Nephron progenitor cell (in vitro differentiated cells): ENCODE results near the gene RIN2.

Source experiments
- DNase-seq: peaks from one replicate; pipeline ENCODE4 v3.0.0; 2021
- H3K27ac Mint-ChIP-seq: 2 replicates; pipeline ENCODE4 v1.8.0; 2021; ENCODE audit warnings: mild to moderate bottlenecking, moderate library complexity, mixed read lengths
- H3K27me3 Mint-ChIP-seq: 2 replicates; pipeline ENCODE4 v1.8.0; 2021; ENCODE audit warnings: mild to moderate bottlenecking, low read depth, mixed read lengths; ENCODE audit not compliant: poor library complexity
- H3K36me3 Mint-ChIP-seq: 2 replicates; pipeline ENCODE4 v1.8.0; 2021; ENCODE audit warnings: low read depth, mixed read lengths
- H3K4me1 Mint-ChIP-seq: 2 replicates; pipeline ENCODE4 v1.8.0; 2021; ENCODE audit warnings: mixed read lengths
- H3K4me3 Mint-ChIP-seq: 2 replicates; pipeline ENCODE4 v1.8.0; 2021; ENCODE audit warnings: mild to moderate bottlenecking, moderate library complexity, mixed read lengths
- H3K9me3 Mint-ChIP-seq: 2 replicates; pipeline ENCODE4 v1.8.0; 2021; ENCODE audit warnings: mild to moderate bottlenecking, moderate library complexity, mixed read lengths
- CTCF ChIP-seq: fragments of 200-600 bp; sonication (generic); IDR thresholded peaks from 2 replicates; pipeline ENCODE4 v1.5.0; 2021; ENCODE audit warnings: antibody characterized with exemption

RIN2 gene

GRCh38 chr20:19730706-19731105 lies 27.4 kb upstream of the RIN2 start:
- Mint-ChIP-seq H3K36me3 (no peaks in the 10 kb centered on the region), H3K4me1 (peaks cover 18% of the 10 kb centered on the region), H3K27me3 (peaks cover 2% of the 10 kb centered on the region), H3K9me3 (no peaks in the 10 kb centered on the region), H3K4me3 (no peak overlapping the region), H3K27ac (no peak overlapping the region)
- DNase-seq = no peak
- TF ChIP-seq CTCF = no peak

- Mint-ChIP-seq H3K4me1 (peaks cover 49% of the 10 kb centered on the region), H3K27me3 (no peaks in the 10 kb centered on the region), H3K27ac (peak overlapping the region; percentile 10), H3K4me3 (no peak overlapping the region), H3K36me3 (no peaks in the 10 kb centered on the region), H3K9me3 (no peaks in the 10 kb centered on the region)
- no peak for TF ChIP-seq CTCF
- no peak for DNase-seq
Observed at GRCh38 chr20:19734811-19735210, 23.2 kb upstream of the RIN2 start.

- Mint-ChIP-seq H3K36me3 (no peaks in the 10 kb centered on the region), H3K27ac (peak overlapping the region; percentile 10), H3K27me3 (peaks cover 3% of the 10 kb centered on the region), H3K9me3 (no peaks in the 10 kb centered on the region), H3K4me1 (peaks cover 53% of the 10 kb centered on the region), H3K4me3 (no peak overlapping the region)
- DNase-seq = no peak
- no peak for TF ChIP-seq CTCF
Observed at GRCh38 chr20:19735446-19735845, 22.6 kb upstream of the RIN2 start.

- H3K4me3 Mint-ChIP-seq = no peak overlapping the region
- DNase-seq = no peak
- H3K36me3 Mint-ChIP-seq = no peaks in the 10 kb centered on the region
- TF ChIP-seq CTCF = no peak
- no peak overlapping the region for H3K27ac Mint-ChIP-seq
- no peaks in the 10 kb centered on the region for H3K9me3 Mint-ChIP-seq
- H3K27me3 Mint-ChIP-seq = peaks cover 11% of the 10 kb centered on the region
- peaks cover 53% of the 10 kb centered on the region for H3K4me1 Mint-ChIP-seq
Observed at GRCh38 chr20:19737025-19737424, 21.0 kb upstream of the RIN2 start.

GRCh38 chr20:19738951-19739350 lies 19.1 kb upstream of the RIN2 start:
- H3K27ac Mint-ChIP-seq = peak overlapping the region; percentile 75
- no peak for DNase-seq
- TF ChIP-seq CTCF = no peak
- H3K9me3 Mint-ChIP-seq = peaks cover 3% of the 10 kb centered on the region
- H3K36me3 Mint-ChIP-seq = no peaks in the 10 kb centered on the region
- peaks cover 11% of the 10 kb centered on the region for H3K27me3 Mint-ChIP-seq
- peaks cover 57% of the 10 kb centered on the region for H3K4me1 Mint-ChIP-seq
- no peak overlapping the region for H3K4me3 Mint-ChIP-seq

GRCh38 chr20:19739351-19739750 lies 18.7 kb upstream of the RIN2 start:
- H3K36me3 Mint-ChIP-seq = no peaks in the 10 kb centered on the region
- TF ChIP-seq CTCF = no peak
- no peak for DNase-seq
- H3K4me3 Mint-ChIP-seq = no peak overlapping the region
- H3K27ac Mint-ChIP-seq = no peak overlapping the region
- peaks cover 11% of the 10 kb centered on the region for H3K27me3 Mint-ChIP-seq
- peaks cover 53% of the 10 kb centered on the region for H3K4me1 Mint-ChIP-seq
- H3K9me3 Mint-ChIP-seq = peaks cover 5% of the 10 kb centered on the region
